Measurements from ENCODE around the gene ITGB2.

ITGB2 gene

DNA sequence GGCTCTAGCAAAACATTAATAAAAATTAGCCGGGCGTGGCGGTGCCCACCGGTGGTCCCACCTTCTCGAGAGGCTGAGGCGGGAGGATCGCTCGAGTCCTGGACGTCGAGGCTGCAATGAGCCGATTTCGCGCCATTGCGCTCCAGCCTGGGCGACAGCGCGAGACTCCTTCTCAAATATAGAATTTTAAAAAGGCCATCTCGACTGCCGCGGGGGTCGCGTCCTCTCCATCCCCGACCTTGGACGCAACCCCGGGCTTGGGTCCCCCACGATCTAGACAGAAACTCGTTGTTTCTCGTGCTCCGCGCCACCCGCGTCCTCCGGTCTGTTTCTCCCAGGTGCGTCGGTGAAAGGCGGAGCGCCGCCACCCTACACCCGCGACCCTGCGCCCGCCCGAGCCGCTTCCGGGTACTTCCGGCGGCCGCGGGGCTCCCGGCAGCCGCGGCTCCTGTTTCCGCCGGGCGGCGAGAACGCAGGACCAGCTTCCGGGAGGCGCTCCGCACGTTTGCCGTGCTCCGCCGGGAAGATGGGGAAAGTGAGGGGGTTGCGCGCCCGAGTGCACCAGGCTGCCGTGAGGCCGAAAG is 18.9 kb upstream of the ITGB2 start, which contains the start of gene SLX9:
SLX9 (plus strand) TSS at position 498 of the 584 bp plus-strand sequence; CDS start at position 527, 29 bp downstream.
- Mint-ChIP-seq H3K27ac (peak within 1 kb of the TSS; percentile 80), H3K4me3 (peak within 1 kb of the TSS; percentile 88)
- DNase-seq (ENCODE audit: low spot score), result peak; percentile 83

DNA sequence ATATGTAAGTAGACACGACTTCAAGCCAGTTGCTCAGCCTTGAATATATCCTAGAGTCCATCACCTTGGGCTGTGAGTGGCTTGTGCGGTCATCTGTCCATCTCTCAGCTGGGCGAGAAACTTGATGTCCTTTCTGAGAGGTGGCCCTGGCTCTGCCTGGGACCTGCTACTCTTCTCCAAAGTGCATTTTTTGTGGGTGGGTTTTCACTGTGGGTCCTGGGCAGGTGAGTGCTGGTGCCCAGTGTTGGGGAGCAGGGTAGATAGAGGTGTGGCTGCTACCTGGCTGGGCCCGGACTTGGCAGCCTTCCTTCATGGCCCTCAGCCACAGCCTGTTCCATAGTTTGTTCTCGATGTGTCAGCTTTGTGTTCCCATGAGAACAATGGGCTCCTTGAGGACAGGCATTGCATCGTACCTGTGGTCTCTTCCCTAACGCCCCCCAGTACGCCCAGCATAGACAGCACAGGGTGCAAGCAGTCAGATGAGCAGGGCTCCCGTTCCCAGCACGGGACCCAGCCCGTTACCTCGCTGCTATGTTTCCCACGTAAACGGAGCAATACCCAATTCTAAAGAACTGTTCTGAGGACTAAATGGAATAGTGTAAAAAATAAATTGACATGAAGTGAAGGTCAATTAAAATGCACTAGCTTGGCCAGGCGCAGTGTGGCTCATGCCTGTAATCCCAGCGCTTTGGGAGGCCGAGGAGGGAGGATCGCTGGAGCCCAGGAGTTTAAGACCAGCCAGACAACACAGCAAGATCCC is 18.3 kb upstream of the ITGB2 start:
- Mint-ChIP-seq H3K27me3 (ENCODE audit: low read depth) (no peaks in the 10 kb centered on the region), H3K27ac (peak overlapping the region; percentile 80), H3K36me3 (ENCODE audit: low read depth) (peaks cover 2% of the 10 kb centered on the region), H3K9me3 (no peaks in the 10 kb centered on the region), H3K4me1 (ENCODE audit: low read depth) (peaks cover 32% of the 10 kb centered on the region), H3K4me3 (peak overlapping the region; percentile 87)
- no peak for DNase-seq (ENCODE audit: low spot score)

More for the DNA sequence above, 18.9 kb upstream of the ITGB2 start, which contains the start of gene SLX9:
- Mint-ChIP-seq H3K9me3 (no peaks in the 10 kb centered on the region), H3K4me1 (ENCODE audit: low read depth) (peaks cover 32% of the 10 kb centered on the region), H3K36me3 (ENCODE audit: low read depth) (peaks cover 7% of the 10 kb centered on the region), H3K27me3 (ENCODE audit: low read depth) (no peaks in the 10 kb centered on the region)

DNA sequence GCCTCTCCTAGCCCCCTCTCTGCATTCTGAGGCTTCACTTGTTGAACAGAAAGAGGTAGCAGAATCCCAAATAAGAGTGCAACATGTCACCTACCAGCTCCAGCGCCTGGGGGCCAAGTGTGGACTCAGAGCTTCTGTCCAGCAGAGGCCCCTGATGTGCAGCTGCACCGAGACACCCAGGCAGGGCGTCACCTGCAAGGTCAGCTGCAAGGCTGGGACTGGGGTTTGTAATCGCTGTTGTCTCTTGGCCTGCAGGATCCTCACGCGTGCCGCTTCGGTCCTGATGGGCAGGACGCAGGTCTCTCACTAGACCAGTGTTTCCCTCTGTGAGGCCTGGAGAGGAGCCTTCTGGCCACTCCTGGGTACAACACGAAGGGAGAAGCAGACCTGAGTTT is 14.8 kb upstream of the ITGB2 start:
- Mint-ChIP-seq H3K4me1 (ENCODE audit: low read depth) (peaks cover 14% of the 10 kb centered on the region), H3K27ac (no peak overlapping the region), H3K27me3 (ENCODE audit: low read depth) (no peaks in the 10 kb centered on the region), H3K36me3 (ENCODE audit: low read depth) (no peaks in the 10 kb centered on the region), H3K4me3 (no peak overlapping the region), H3K9me3 (no peaks in the 10 kb centered on the region)
- DNase-seq (ENCODE audit: low spot score), result no peak

DNA sequence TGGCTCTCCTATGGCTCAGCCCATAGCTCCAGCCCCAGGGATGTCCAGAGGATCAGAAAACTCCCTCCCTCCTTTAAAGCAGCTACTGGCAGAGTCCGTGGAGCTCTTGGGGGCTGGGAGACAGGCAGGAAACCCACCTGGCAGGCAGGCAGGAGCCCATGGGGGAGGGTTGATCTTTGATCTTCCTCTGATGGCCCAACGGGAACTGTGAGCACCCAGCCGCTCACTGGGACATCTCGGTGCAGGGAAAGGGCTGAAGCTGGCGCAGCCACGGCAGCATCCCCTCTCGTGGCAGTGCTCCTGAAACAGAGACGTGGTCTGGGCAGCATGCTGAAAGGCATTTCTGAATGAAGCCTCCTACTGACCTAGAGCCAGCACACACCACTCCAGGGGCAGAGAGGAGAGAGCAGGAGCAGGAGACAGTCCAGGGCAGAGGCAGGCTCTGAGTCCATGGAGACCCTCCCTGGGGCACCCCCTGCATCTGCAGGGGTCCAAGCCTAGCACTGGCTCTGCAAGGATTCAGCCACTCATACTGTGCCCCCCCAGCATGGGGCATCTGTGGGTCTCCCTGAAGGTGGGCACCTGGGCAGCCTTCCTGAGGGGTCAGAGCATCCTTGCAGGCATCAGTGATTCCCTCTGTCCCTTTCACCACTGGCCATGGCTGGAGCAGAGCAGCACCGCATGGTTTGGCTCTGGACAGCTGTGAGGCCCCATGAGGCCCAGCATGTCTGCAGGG is 14.3 kb upstream of the ITGB2 start:
- Mint-ChIP-seq H3K4me1 (ENCODE audit: low read depth) (peaks cover 18% of the 10 kb centered on the region), H3K4me3 (no peak overlapping the region), H3K36me3 (ENCODE audit: low read depth) (no peaks in the 10 kb centered on the region), H3K9me3 (no peaks in the 10 kb centered on the region), H3K27ac (no peak overlapping the region), H3K27me3 (ENCODE audit: low read depth) (no peaks in the 10 kb centered on the region)
- no peak for DNase-seq (ENCODE audit: low spot score)

DNA sequence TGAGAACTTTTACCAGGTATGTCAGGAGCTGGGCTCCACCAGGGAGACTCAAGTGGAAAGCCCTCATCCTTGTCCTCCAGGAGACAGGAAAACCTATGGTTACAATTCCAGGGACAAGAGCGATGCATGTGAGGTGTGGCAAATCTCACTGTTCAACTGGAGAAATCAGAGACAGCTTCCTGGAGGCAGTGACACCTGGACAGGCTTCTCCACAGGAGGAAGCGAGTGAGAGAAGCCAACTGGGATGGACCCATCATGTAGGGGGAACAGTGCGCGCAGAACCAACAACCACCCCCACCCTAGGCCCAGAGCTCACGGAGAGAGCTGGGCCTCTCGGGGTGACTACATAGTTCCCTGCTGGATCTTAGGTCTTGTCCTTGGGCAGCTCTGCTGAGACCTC is 13.6 kb upstream of the ITGB2 start:
- no peaks in the 10 kb centered on the region for H3K27me3 Mint-ChIP-seq (ENCODE audit: low read depth)
- H3K27ac Mint-ChIP-seq, result no peak overlapping the region
- DNase-seq (ENCODE audit: low spot score), result no peak
- H3K9me3 Mint-ChIP-seq, result no peaks in the 10 kb centered on the region
- no peaks in the 10 kb centered on the region for H3K36me3 Mint-ChIP-seq (ENCODE audit: low read depth)
- H3K4me3 Mint-ChIP-seq, result no peak overlapping the region
- peaks cover 21% of the 10 kb centered on the region for H3K4me1 Mint-ChIP-seq (ENCODE audit: low read depth)

DNA sequence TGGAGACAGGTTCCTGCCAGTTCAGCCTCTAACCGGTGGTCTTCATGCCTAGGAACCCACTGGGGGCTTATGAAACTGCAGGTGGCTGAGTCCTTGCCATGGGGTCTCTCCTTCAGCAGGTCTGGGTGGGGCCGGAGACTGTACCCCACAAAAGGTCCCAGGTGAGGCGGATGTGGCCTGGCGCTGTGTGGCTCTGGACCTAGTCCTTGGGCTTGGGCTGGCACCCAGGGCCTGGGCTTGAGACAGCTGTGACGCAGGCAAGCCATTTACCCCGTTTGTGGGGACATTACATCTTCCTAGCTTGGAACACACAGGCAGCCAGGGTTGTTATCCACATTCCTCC is 13.2 kb upstream of the ITGB2 start:
- no peak for DNase-seq (ENCODE audit: low spot score)
- no peaks in the 10 kb centered on the region for H3K9me3 Mint-ChIP-seq
- H3K36me3 Mint-ChIP-seq (ENCODE audit: low read depth), result no peaks in the 10 kb centered on the region
- H3K4me3 Mint-ChIP-seq, result no peak overlapping the region
- no peak overlapping the region for H3K27ac Mint-ChIP-seq
- H3K27me3 Mint-ChIP-seq (ENCODE audit: low read depth), result no peaks in the 10 kb centered on the region
- peaks cover 22% of the 10 kb centered on the region for H3K4me1 Mint-ChIP-seq (ENCODE audit: low read depth)

DNA sequence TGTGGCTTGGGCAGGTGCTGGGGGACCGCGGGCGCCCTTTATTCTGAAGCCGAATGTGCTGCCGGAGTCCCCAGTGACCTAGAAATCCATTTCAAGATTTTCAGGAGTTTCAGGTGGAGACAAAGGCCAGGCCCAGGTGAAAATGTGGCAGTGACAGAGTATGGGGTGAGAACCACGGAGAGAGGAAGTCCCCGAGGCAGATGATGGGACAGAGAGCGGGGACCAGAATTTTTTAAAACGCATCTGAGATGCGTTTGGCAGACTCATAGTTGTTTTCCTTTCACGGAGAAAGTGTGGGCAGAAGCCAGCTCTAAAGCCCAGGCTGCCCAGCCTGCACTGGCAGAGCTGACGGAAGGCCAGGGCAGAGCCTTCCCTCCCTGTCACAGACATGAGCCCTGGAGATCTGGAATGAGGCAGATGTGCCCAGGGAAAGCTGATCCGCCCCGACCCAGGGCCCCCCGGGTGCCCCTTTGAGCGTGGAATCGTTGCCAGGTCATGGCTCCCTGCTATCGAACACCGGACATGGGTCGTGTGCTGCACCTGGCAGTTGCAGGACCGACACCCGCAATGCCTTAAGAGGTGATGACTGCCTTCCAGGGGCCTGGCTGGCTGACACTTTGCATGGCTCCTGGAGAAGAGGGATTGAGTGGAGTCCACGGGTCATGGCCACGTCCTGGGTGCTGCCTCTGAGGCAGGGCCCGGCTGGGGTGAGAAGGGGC is 12.7 kb upstream of the ITGB2 start:
- Mint-ChIP-seq H3K36me3 (ENCODE audit: low read depth) (no peaks in the 10 kb centered on the region), H3K27me3 (ENCODE audit: low read depth) (no peaks in the 10 kb centered on the region), H3K9me3 (no peaks in the 10 kb centered on the region), H3K27ac (peak overlapping the region; percentile 24), H3K4me3 (peak overlapping the region; percentile 8), H3K4me1 (ENCODE audit: low read depth) (peaks cover 25% of the 10 kb centered on the region)
- no peak for DNase-seq (ENCODE audit: low spot score)

DNA sequence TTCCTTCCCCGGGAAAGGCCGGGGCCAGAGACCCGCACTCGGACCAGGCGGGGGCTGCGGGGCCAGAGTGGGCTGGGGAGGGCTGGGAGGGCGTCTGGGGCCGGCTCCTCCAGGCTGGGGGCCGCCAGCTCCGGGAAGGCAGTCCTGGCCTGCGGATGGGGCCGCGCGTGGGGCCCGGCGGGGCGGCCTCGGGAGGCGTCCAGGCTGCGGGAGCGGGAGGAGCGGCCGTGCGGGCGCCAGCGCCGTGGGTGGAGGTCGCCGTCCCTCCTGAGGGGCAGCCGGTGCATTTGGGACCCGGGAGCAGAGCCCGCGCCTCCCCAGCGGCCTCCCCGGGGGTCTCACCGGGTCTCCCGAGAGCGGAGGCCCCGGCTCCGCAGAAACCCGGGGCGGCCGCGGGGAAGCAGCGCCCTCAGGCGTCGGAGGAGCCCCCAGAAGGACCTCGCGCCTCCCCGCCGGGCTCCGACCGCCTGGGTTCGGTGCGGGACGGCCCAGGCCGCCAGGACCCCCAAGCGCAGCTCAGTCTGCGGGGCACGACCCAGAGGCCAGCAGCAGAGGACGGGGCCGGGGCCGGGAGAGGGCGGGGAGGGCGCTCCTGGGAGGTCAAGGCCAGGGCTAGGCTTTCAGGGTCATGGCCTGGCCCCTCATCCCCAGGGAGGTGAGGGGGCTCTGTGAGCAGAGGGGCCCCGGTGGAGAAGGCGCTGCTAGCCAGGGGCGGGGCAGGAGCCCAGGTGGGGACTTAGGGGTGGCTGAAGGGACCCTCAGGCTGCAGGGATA is 11.9 kb upstream of the ITGB2 start:
- H3K27ac Mint-ChIP-seq, result no peak overlapping the region

DNA sequence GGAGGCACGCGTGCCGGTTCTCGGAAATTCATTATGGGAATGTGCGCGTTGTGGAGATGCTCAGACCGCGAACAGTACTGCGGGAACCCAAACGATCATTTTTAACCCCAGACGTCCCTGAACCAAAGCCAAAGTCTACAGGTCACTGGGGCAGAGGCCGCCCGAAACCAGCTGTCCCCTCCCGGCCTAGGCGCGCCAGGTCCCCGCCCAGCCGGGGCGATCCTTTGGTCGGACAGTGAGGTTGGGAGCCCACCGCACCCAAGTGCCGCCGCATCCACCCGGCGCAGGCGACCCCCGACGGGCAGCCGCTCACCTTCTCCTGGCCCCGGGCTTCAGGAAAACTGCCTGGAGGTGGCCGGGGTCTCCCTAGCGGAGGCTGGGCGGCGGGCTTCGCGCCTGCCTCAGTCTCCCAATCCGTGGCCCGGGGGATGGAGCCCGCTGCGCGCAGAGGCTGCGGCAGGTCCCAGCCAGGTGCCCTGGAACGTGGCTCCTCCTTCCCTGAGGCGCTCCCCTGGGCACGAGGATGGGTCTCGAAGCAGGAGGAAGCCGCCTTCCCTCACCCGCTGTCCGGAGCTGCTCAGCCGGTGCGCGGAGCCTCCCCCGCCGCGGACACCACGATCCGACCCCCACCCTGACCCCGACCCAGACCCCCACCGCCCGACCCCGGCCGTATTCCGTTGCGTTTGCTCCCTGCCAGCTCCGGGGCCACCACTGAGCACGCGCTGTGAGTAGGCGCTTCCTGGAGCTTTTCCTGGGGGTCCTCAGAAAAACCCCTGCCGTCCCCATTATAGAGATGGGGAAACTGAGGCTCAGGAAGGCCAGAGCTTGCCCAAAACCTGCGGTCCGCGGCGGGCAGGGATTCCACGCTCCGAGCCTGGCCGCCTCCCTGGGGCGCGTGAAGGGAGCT is 11.1 kb upstream of the ITGB2 start:
- Mint-ChIP-seq H3K4me3 (peak overlapping the region; percentile 83), H3K27me3 (ENCODE audit: low read depth) (no peaks in the 10 kb centered on the region), H3K27ac (peak overlapping the region; percentile 75), H3K9me3 (no peaks in the 10 kb centered on the region), H3K36me3 (ENCODE audit: low read depth) (no peaks in the 10 kb centered on the region), H3K4me1 (ENCODE audit: low read depth) (peaks cover 38% of the 10 kb centered on the region)
- DNase-seq (ENCODE audit: low spot score), result no peak

More for the DNA sequence above, 11.9 kb upstream of the ITGB2 start:
- H3K4me1 Mint-ChIP-seq (ENCODE audit: low read depth), result peaks cover 31% of the 10 kb centered on the region
- H3K27me3 Mint-ChIP-seq (ENCODE audit: low read depth), result no peaks in the 10 kb centered on the region
- peak; percentile 57 for DNase-seq (ENCODE audit: low spot score)
- H3K4me3 Mint-ChIP-seq, result peak overlapping the region; percentile 52
- no peaks in the 10 kb centered on the region for H3K36me3 Mint-ChIP-seq (ENCODE audit: low read depth)
- H3K9me3 Mint-ChIP-seq, result no peaks in the 10 kb centered on the region

DNA sequence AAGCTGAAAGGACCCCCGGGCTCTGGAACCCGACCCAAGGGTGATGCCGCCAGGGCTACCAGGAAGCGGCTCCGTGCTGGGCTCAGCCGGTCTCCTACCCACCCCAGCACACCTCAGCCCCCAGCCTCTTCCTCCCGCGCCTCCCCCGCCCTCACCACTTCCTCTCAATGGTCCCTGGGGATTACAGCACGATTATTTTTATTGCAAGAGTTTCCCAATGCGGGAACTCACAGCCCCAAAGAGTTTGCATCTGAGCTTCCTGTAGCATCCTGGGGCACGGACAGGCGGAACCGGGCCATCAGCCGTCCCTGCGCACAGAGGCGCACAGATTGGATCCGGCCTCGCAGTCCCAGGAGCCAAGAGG is 10.4 kb upstream of the ITGB2 start:
- Mint-ChIP-seq H3K4me3 (peak overlapping the region; percentile 83), H3K4me1 (ENCODE audit: low read depth) (peaks cover 45% of the 10 kb centered on the region), H3K27ac (peak overlapping the region; percentile 75), H3K9me3 (no peaks in the 10 kb centered on the region), H3K27me3 (ENCODE audit: low read depth) (no peaks in the 10 kb centered on the region), H3K36me3 (ENCODE audit: low read depth) (no peaks in the 10 kb centered on the region)
- DNase-seq (ENCODE audit: low spot score), result no peak

DNA sequence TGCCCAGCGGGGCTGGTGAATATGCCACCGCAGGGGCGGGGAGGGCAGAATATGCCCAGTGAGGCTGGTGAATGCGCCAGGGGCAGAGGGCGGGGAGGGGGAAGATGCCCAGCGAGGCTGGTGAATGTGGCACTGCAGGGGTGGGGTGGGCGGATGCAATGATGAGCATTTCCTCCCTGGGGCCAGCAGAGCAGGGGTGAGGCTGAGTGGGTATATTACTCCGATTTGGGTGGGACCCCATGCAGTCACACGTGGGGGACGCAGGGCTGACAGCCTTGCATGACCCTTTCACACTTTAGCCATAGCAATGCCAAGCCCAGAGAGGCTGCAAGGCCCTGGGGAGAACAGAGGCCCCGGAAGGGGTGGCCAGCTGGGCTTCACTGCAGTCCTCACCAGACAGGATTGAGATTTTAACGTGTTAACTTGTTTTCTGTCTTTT is 9.9 kb upstream of the ITGB2 start:
- peak overlapping the region; percentile 75 for H3K27ac Mint-ChIP-seq
- H3K4me3 Mint-ChIP-seq, result peak overlapping the region; percentile 83
- no peaks in the 10 kb centered on the region for H3K27me3 Mint-ChIP-seq (ENCODE audit: low read depth)
- no peaks in the 10 kb centered on the region for H3K36me3 Mint-ChIP-seq (ENCODE audit: low read depth)
- DNase-seq (ENCODE audit: low spot score), result no peak
- peaks cover 46% of the 10 kb centered on the region for H3K4me1 Mint-ChIP-seq (ENCODE audit: low read depth)
- no peaks in the 10 kb centered on the region for H3K9me3 Mint-ChIP-seq

DNA sequence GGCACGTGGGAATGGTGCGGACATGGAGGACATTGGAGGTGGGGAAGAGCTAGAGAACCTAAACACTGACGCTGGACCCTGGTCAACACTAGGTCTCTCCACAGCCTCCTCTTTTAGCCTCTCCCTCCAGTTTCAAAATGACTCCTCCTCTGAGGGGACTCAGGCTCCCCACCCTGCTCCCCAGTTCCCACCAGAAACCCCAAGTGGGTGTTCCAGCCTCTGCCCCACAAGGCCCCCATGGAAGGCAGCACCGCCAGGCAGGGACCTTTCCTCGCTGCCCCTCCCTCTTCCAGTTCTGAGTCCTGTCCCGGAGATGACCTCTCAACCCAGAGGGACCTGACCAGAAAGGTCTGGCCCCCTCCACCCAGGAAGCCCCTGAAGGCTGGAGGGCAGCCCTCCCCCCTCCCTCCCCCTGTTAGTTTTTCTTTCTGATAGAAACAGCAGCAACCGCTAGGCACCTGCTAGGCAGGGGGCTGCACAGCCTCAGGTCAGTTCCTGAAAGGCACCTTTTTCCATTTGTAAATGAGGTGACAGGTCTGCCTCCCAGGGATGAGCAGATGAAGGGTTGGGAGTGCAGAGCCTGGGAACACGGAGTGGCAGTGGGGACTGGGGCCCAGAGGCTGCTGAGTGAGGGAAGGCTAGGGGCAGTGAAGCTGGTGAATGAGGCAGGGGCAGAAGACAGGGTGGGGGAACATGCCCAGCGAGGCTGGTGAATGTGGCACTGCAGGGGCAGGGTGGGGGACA is 9.3 kb upstream of the ITGB2 start:
- Mint-ChIP-seq H3K9me3 (no peaks in the 10 kb centered on the region), H3K27me3 (ENCODE audit: low read depth) (no peaks in the 10 kb centered on the region), H3K36me3 (ENCODE audit: low read depth) (no peaks in the 10 kb centered on the region), H3K4me1 (ENCODE audit: low read depth) (peaks cover 52% of the 10 kb centered on the region), H3K4me3 (peak overlapping the region; percentile 83), H3K27ac (peak overlapping the region; percentile 82)
- DNase-seq (ENCODE audit: low spot score), result no peak
